ACC112 (cell line): ENCODE data around the gene CD207.
"Not testable (repeated sequence)": the region's sequence is repeated elsewhere in the genome, so short reads cannot be mapped to it uniquely, and the experiment has no call there.

ENCODE experiments used
- H2AFZ ChIP-seq: fragments of 200-600 bp; sonication (generic); one replicate; pipeline ENCODE4 v1.6.0; 2017; ENCODE audit warnings: antibody characterized with exemption, low read length; ENCODE audit not compliant: unreplicated experiment
- H3K27ac ChIP-seq: fragments of 200-600 bp; sonication (generic); 2 replicates; pipeline ENCODE4 v1.5.1; 2014; ENCODE audit warnings: low read depth, mild to moderate bottlenecking, antibody characterized with exemption, low read length, moderate library complexity
- H3K27me3 ChIP-seq: fragments of 200-600 bp; sonication (generic); 2 replicates; pipeline ENCODE4 v1.6.1; 2014; ENCODE audit warnings: mild to moderate bottlenecking, antibody characterized with exemption, low read length, moderate library complexity, mixed read lengths; ENCODE audit not compliant: insufficient read depth
- H3K36me3 ChIP-seq: fragments of 200-600 bp; sonication (generic); 2 replicates; pipeline ENCODE4 v1.6.1; 2016; ENCODE audit warnings: mild to moderate bottlenecking, antibody characterized with exemption, low read length, moderate library complexity, mixed read lengths; ENCODE audit not compliant: insufficient read depth
- H3K4me1 ChIP-seq: fragments of 200-600 bp; sonication (generic); one replicate; pipeline ENCODE4 v1.6.1; 2016; ENCODE audit warnings: low read length, mixed read lengths; ENCODE audit not compliant: insufficient read depth, unreplicated experiment, control insufficient read depth
- H3K4me3 ChIP-seq: fragments of 200-600 bp; sonication (generic); 2 replicates; pipeline ENCODE4 v1.5.1; 2014; ENCODE audit warnings: mild to moderate bottlenecking, low read depth, low read length
- H3K79me2 ChIP-seq: fragments of 200-600 bp; sonication (generic); one replicate; pipeline ENCODE4 v1.6.0; 2016; ENCODE audit warnings: low read length; ENCODE audit not compliant: control insufficient read depth, unreplicated experiment, insufficient read depth

The CD207 gene

DNA sequence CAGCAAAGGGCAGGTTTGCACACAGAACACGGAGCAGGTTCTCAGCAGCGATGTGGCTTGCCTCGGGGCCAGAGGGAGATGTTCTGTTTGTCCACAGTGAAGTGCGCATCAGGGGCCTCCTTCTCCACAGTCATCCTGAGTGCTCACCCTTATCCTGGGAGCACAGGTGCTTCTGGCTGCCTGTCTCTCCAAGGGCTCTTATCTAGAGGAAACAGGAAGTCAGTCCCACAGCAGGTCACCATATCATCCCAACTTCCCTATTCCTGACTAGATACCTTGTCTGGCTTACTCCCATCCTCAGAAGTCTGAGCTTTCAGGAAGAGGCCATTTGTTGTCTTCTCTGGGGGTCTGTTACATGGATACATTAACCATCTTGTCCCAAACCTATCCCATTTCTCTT, at the start of gene CD207:
TSS of gene CD207 (minus strand) at position 174 of the 400 bp plus-strand sequence. CDS start at position 134, 40 bp downstream.
- no peak within 1 kb of the TSS for H3K27ac ChIP-seq
- no peaks in the 10 kb centered on the region for H3K36me3 ChIP-seq
- no peak within 1 kb of the TSS for H2AFZ ChIP-seq
- no peak within 1 kb of the TSS for H3K4me3 ChIP-seq
- H3K4me1 ChIP-seq, result no peaks in the 10 kb centered on the region
- no peaks in the 10 kb centered on the region for H3K79me2 ChIP-seq
- peaks cover 87% of the 10 kb centered on the region for H3K27me3 ChIP-seq

DNA sequence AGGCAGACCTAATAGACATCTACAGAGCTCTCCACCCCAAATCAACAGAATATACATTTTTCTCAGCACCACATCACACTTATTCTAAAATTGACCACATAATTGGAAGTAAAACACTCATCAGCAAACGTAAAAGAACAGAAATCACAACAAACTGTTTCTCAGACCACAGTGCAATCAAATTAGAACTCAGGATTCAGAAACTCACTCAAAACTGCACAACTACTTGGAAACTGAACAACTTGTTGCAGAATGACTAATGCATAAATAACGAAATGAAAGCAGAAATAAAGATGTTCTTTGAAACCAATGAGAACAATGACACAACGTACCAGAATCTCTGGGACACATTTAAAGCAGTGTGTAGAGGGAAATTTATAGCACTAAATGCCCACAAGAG, 42.9 kb upstream of the CD207 start:
- not testable (repeated sequence) for H3K4me3 ChIP-seq
- H3K27me3 ChIP-seq, result peaks cover 76% of the 10 kb centered on the region

DNA sequence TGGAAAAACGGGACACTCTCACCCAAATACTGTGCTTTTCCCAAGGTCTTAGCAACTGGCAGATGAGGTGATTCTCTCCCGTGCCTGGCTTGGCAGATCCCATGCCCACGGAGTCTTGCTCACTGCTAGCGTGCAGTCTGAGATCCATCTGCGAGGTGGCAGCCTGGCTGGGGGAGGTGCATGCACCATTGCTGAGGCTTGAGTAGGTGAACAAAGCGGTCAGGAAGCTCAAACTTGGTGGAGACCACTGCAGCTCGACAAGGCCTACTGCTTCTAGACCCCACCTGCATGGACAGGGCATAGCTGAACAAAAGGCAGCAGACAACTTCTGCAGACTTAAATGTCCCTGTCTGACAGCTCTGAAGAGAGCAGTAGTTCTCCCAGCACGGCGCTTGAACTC, 40.5 kb upstream of the CD207 start:
- H3K27me3 ChIP-seq, result peaks cover 76% of the 10 kb centered on the region
- not testable (repeated sequence) for H2AFZ ChIP-seq, H3K79me2 ChIP-seq, H3K4me1 ChIP-seq, H3K4me3 ChIP-seq, H3K36me3 ChIP-seq, H3K27ac ChIP-seq

More for the DNA sequence above, 42.9 kb upstream of the CD207 start:
- H3K79me2 ChIP-seq, H3K4me1 ChIP-seq, H2AFZ ChIP-seq, H3K36me3 ChIP-seq, H3K27ac ChIP-seq: not testable (repeated sequence)

DNA sequence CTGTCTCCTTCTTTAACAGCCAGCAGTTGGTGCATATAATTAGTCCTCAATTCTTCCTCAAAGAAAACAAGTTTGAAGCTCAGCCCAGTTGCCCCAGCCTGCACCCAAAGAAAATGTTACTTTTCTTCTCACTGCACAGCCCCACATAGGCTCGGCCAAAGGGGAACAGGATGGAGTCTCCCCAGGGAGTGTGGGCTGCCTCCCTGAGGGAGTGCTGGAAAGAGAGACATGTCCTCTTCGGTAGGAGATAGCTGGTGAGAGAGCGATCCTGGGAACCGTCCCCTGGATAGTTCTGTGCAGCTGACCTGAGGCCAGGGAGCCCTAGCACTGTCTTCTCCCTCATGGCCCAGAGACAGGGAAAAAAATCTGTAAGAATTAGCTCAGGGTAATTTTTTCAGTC, 37.9 kb upstream of the CD207 start:
- no peaks in the 10 kb centered on the region for H3K4me1 ChIP-seq
- no peaks in the 10 kb centered on the region for H3K36me3 ChIP-seq
- no peak overlapping the region for H3K27ac ChIP-seq
- no peak overlapping the region for H3K4me3 ChIP-seq
- H3K79me2 ChIP-seq, result no peaks in the 10 kb centered on the region
- H2AFZ ChIP-seq, result no peak overlapping the region
- peaks cover 62% of the 10 kb centered on the region for H3K27me3 ChIP-seq

DNA sequence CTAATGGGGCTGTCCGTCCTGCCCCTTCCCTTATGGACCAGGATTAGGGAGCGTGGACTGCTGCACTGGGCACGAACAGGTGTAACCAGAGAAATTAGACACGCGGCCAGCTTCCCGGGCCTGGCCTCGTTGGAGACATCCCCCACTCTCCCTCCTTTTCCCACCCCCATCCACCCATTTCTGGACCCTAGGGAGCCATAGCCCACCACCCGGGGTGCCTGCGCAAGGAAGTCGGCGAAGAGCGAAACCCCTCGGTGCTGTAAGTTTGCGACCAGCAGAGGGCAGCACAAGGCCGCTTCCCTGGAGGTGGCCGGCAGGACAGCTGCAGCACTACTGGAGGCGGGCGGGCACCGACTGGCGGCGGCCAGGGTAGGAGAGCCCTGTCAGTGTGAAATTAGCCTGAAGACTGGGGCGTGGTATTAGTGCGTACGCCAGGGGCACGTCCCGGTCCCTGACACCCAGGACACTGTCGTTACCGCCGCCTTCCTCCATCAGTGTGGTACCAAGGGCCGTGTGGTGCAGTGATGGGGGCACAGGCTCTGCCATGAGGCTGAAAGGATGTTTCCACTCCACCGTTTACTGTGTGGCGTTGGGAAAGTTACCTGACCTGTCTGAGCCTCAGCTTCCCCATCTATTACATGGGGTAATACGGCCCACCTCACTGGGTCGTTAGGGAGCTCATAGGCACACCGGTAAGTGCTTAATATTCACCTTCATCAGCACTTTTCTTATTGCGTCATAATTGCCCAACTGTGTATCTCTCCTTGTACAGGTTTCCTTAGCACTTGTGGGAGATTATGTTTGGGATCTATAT, 36.0 kb upstream of the CD207 start:
- no peak overlapping the region for H3K27ac ChIP-seq
- H3K27me3 ChIP-seq, result peaks cover 47% of the 10 kb centered on the region
- H3K36me3 ChIP-seq, result no peaks in the 10 kb centered on the region
- H3K4me3 ChIP-seq, result peak overlapping the region; percentile 38; the same call in 1 of the 2 replicates
- H3K4me1 ChIP-seq, result no peaks in the 10 kb centered on the region
- no peaks in the 10 kb centered on the region for H3K79me2 ChIP-seq
- no peak overlapping the region for H2AFZ ChIP-seq

DNA sequence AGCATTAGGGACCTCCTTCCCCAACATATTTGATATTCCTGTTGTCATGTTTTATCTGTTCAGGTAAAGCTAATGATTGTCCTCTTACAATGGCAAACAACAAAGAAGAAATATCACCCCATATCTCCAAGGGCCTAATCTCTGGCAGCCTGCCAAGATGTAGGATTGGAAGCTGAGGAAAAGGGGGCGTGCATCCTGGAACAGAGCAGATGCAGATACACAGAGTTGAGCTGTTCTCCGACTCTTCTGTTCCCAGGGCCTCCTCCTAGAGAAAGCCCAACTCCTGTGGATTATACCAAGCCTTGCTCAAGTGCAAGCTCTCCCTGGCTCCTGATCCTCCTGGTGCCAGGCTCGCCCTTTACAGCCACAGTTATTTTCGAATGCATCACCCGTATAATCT, 35.2 kb upstream of the CD207 start:
- H3K27me3 ChIP-seq, result peaks cover 40% of the 10 kb centered on the region
- no peak overlapping the region for H2AFZ ChIP-seq

DNA sequence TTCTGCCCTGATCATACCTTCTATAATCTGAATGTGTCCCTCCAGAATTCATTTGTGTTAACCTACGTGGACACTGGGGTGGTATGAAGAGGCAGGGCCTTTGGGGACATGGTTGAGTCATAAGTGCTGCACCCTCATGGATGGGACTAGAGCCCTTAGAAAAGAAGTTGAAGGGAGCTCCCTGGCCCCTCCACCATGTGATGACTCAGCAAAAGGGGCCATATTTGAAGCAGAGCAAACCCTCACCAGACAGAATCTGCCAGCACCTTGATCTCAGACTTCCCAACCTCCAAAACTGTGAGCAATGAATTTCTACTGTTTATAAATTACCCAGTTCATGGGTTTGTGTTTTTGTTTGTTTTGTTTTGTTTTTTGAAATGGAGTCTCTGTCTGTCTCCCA, 33.4 kb upstream of the CD207 start:
- no peaks in the 10 kb centered on the region for H3K79me2 ChIP-seq
- H3K27me3 ChIP-seq, result peaks cover 26% of the 10 kb centered on the region
- H3K4me1 ChIP-seq, result no peaks in the 10 kb centered on the region
- no peak overlapping the region for H2AFZ ChIP-seq
- H3K27ac ChIP-seq, result no peak overlapping the region
- no peak overlapping the region for H3K4me3 ChIP-seq
- no peaks in the 10 kb centered on the region for H3K36me3 ChIP-seq

More for the DNA sequence above, 35.2 kb upstream of the CD207 start:
- Histone ChIP-seq H3K4me1 (no peaks in the 10 kb centered on the region), H3K36me3 (no peaks in the 10 kb centered on the region), H3K79me2 (no peaks in the 10 kb centered on the region), H3K27ac (no peak overlapping the region), H3K4me3 (no peak overlapping the region)

DNA sequence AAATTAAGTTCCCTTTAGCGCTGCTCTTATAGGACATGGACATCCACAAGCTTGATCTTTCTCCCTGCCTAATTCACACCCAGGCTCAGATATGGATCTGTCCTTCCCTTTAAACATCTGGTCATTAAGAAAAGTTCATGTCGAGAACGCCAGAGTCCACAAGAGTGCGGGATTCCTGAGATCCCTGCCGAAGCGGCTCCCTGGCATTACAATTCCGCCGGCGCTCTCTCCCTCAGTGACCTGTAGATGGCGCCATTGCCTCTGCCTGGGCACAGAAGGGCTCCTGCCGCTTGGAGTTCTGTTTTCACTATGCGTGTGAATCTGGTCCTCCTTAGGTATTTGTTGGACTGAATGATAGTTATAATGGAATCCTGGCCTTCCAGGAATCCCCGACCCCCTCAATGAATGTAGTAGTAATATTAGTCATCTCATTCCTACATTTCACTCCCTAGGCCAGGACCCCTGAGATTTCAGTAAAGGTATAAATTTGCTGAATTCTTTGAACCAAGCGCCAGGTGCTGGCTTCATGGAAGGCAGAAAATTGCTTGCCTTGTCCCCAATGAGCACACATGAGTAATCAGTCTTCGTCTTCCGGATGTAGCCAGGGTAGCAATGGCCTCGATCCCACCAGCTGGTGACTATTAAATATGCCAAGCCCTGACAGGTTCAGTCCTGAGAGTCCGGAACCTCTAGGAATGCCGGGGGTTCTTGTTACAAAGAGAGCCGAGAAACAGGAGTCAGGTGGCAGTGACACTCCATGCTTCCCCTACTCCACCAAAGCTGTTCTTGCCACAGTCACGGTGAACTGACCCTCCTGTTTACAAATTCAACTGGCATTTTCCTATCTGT, 26.4 kb upstream of the CD207 start:
- Histone ChIP-seq H3K4me3 (no peak overlapping the region), H2AFZ (no peak overlapping the region), H3K27ac (no peak overlapping the region), H3K36me3 (no peaks in the 10 kb centered on the region), H3K27me3 (peaks cover 64% of the 10 kb centered on the region), H3K79me2 (no peaks in the 10 kb centered on the region), H3K4me1 (no peaks in the 10 kb centered on the region)

DNA sequence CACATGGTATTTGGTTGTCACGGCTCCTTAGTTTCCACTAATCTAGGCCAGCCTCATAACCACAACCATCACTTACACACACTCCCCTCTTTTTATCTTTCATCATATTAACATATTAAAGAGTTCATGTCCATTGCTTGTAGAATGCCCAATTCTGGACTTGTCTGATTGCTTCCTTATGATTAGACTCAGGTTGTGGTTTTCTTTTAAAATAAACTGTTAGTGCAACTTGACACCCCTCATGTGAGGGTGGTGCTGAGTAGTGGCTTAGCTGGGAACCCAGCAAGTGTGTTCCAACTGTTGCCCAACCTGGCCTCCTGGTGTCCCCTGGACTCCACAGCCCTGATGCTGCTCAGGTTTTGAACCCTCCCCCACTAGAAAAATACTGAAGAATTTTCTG, 20.1 kb upstream of the CD207 start:
- Histone ChIP-seq H3K79me2 (no peaks in the 10 kb centered on the region), H3K4me1 (no peaks in the 10 kb centered on the region), H3K27me3 (peaks cover 66% of the 10 kb centered on the region), H2AFZ (no peak overlapping the region), H3K27ac (no peak overlapping the region), H3K4me3 (no peak overlapping the region), H3K36me3 (no peaks in the 10 kb centered on the region)

DNA sequence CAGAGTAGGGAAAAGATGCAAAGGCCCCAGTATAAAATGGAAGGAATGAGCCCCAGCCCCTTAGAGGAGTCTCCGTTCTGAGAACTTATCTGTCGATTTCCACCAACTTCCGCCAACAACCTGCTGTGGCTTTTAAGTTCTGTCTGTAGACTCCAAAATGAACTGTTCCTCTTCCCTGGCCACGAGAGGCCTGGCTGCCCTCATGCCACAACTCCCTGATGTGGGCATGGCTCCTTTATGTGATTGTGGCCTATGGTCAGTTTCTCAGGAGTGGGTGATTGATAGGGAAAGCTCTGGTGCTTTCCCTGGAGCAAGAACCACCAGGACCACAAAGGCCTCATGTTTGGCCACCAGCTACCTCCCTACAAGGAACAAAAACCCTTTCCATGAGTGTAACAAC, 18.8 kb upstream of the CD207 start:
- Histone ChIP-seq H3K27ac (no peak overlapping the region), H3K36me3 (no peaks in the 10 kb centered on the region), H3K4me1 (no peaks in the 10 kb centered on the region), H2AFZ (no peak overlapping the region), H3K27me3 (peaks cover 61% of the 10 kb centered on the region), H3K4me3 (no peak overlapping the region), H3K79me2 (no peaks in the 10 kb centered on the region)
